ENCODE results near the gene SRMS. TPM values are rescaled to one million over a fixed set of nuclear protein-coding genes. Genes with fewer than 3 reads are reported as not detected.

SRMS gene
- total and polyA plus RNA-seq, 2 donors (not counting 1 experiment from before 2014, with no cell fraction given), result 0.17 to 0.54 TPM

GRCh38 chr20:63570281-63571086, 22.9 kb upstream of the SRMS start:
- TF ChIP-seq EZH2 (IDR thresholded peaks at IDR 0.05; ENCODE audit: borderline replicate concordance, insufficient read depth, low read depth, low read length, poor library complexity, severe bottlenecking), result no peak
- TF ChIP-seq, protein P1, sequence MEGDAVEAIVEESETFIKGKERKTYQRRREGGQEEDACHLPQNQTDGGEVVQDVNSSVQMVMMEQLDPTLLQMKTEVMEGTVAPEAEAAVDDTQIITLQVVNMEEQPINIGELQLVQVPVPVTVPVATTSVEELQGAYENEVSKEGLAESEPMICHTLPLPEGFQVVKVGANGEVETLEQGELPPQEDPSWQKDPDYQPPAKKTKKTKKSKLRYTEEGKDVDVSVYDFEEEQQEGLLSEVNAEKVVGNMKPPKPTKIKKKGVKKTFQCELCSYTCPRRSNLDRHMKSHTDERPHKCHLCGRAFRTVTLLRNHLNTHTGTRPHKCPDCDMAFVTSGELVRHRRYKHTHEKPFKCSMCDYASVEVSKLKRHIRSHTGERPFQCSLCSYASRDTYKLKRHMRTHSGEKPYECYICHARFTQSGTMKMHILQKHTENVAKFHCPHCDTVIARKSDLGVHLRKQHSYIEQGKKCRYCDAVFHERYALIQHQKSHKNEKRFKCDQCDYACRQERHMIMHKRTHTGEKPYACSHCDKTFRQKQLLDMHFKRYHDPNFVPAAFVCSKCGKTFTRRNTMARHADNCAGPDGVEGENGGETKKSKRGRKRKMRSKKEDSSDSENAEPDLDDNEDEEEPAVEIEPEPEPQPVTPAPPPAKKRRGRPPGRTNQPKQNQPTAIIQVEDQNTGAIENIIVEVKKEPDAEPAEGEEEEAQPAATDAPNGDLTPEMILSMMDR (IDR thresholded peaks at IDR 0.05), result no peak
- CTCF ChIA-PET, result no interaction called here
- no peak overlapping the region for H3K4me3 ChIP-seq (ENCODE audit: control extremely low read depth in 1 of 5, extremely low read depth in 1 of 5, insufficient read depth in 1 of 5, low read depth in 2 of 5, low read length in 4 of 5)
- peak overlapping the region; percentile 19 for H3K4me2 ChIP-seq (replicated peaks; ENCODE audit: low read depth, low read length, poor library complexity, severe bottlenecking)
- no peaks in the 10 kb centered on the region for H3K27me3 Mint-ChIP-seq
- peaks cover 66% of the 10 kb centered on the region for H4K20me1 ChIP-seq (ENCODE audit: control insufficient read depth, insufficient read depth, low read length, poor library complexity, severe bottlenecking)
- intact Hi-C loops (cut with micrococcal nuclease), result no loop called here
- H3K27me3 ChIP-seq (replicated peaks in 1 of 4; ENCODE audit: control extremely low read depth in 1 of 4, control insufficient read depth in 3 of 4, insufficient read depth in 4 of 4, low read length in 3 of 4), result no peaks in the 10 kb centered on the region
- peaks cover 0 to 25% of the 10 kb centered on the region in 2 experiments for H3K36me3 ChIP-seq (replicated peaks in 1 of 2; ENCODE audit: control extremely low read depth in 1 of 2, control insufficient read depth in 1 of 2, extremely low read depth in 1 of 2, insufficient read depth in 2 of 2, low read length in 1 of 2)
- no peak for DNase-seq
- H3K4me3 Mint-ChIP-seq, result no peak overlapping the region
- peaks cover 33% of the 10 kb centered on the region for H3K4me1 Mint-ChIP-seq
- ATAC-seq (ENCODE audit: low read depth), result no peak
- H3K79me2 ChIP-seq (ENCODE audit: control insufficient read depth, insufficient read depth, low read length), result peaks cover 28% of the 10 kb centered on the region
- no peak overlapping the region for H3K27ac Mint-ChIP-seq
- WGBS (ENCODE audit: insufficient coverage), result 98% methylated on average over 28 of the region's 28 CpGs
- no peaks in the 10 kb centered on the region for H3K9me3 Mint-ChIP-seq (ENCODE audit: insufficient read depth)
- H3K4me1 ChIP-seq (ENCODE audit: control insufficient read depth in 2 of 2, insufficient read depth in 2 of 2, low read length in 2 of 2), result peaks cover 48 to 67% of the 10 kb centered on the region in 2 donors
- H3K9me3 ChIP-seq (ENCODE audit: control extremely low read depth in 1 of 3, control insufficient read depth in 2 of 3, insufficient read depth in 1 of 3, low read length in 2 of 3), result peaks cover 0 to 4% (median 0%) of the 10 kb centered on the region in 3 donors
- no peak overlapping the region for H3K9ac ChIP-seq (ENCODE audit: low read length)
- no peak overlapping the region for H3K27ac ChIP-seq (ENCODE audit: low read length in 2 of 2)
- H2AFZ ChIP-seq (ENCODE audit: insufficient read depth, low read depth, low read length, poor library complexity, severe bottlenecking), result no peak overlapping the region
- POLR2A ChIA-PET, result interaction anchor here (0.7 kb wide), 1 partner anchor 1504 kb away, joined by 5 read pairs; no protein-coding TSS in a partner anchor
